HG03521 (cell line): ENCODE measurements around the gene LRRC74B.
"Not testable (repeated sequence)": the region's sequence is repeated elsewhere in the genome, so short reads cannot be mapped to it uniquely, and the experiment has no call there.

Experiments
- ATAC-seq: cut with Tn5 transposase; IDR thresholded peaks from one replicate; pipeline ENCODE4 v1.9.1; 2021; ENCODE audit warnings: mild to moderate bottlenecking, moderate library complexity; ENCODE audit not compliant: unreplicated experiment

The LRRC74B gene

DNA sequence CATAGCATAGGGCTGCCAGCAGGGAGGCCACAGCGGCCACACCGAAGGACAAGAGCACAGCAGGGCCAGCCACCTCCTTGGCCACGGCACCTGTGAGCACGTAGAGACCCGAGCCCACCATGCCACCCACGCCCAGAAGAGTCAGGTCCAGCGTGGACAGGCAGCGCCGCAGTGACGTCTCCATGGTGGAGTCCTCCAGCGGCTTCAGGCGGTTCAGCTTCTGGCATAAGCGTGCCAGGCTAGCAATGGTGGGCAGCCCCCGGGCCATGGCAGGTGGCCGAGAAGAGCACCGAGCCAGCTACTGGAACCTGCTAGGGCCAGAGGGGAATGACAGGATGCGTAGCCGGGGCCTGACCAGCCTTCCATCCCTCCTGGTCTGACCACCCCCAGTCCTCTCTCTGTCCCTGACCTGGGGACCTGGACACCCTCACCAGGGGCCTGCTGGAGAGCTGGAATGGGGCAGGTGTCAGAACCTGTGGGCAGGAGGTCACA, 14.2 kb upstream of the LRRC74B start:
- no peak for ATAC-seq

DNA sequence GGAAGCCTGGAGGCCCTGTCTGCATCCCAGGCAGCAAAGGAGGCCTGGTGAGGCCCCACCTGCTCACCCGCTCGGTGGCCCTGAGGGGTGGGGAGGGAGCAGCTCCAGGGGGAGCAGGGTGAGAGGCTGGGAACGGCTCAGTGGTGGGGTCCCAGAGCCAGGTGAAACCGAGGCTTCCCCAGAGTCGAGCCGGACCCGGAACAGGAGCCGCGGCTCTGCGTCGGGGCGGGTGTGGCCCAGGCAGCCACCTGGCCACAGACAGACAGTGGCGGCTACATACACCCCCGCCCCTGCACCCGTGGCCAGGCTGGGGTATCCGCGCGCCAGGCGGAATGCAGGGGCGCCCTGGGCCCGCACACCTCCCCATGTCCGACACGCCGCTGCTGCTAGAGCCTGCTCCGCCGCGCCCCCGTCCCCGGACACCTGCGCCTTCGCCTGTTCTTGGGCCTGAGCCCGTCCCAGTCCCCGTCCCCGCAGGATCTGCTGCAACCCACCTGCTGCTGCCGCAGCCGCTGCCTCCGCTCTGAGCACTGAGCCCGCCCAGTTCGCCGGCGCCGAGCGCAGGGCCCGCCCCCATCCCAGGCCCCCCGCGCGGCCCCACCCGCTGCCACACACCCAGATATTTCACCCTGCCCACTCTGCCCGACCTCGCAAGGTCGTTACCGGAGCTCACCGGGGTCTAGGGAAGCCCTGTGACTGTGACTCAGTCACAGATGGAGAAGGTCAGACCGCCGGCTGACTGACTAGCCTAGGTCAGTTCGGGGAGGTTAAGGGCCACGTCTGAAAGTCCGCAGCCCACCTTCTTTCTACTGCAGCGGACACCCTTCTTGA, 13.5 kb upstream of the LRRC74B start, which contains the start of gene SLC7A4:
TSS of gene SLC7A4 (minus strand) at position 525 of the 831 bp plus-strand sequence. CDS start 749 bp downstream, outside the sequence.
- ATAC-seq = no peak

DNA sequence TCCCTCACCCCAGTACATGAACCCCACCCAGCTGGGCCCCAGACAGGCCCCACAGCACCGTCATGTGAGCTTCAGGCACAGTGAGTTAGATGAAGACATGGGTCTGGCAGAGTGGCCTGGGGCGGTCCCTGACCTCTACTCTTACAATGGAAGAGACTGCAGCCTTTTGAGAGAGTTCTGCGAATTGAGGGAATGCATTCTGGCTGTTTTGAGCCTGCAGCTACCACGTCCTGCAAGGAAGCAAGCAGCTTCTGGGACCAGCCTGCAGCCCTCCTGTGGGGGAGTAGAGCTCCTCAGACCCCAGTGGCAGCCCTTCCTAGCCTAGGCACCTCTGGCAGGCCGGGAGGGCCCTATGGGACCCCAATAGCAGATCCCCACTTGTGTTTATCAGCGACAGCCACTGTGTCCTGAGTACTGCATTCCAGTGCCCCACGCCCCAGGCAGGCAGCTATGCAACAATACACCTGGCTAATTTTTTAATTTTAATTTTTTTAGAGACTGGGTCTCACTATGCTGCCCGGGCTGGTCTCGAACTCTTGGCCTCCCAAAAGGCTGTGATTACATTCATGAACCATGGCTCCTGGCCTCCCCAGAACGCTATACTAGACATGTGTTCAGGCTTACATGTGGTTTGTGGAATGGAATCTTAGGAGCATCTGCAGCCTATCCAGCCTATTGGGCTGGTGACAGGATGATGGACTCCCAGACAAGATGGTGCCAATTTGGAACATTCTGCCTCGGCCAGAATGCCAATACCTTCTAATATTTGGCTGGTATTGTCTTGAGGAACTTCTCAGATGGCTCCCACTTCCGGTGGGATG, 12.7 kb upstream of the LRRC74B start:
- ATAC-seq = no peak

DNA sequence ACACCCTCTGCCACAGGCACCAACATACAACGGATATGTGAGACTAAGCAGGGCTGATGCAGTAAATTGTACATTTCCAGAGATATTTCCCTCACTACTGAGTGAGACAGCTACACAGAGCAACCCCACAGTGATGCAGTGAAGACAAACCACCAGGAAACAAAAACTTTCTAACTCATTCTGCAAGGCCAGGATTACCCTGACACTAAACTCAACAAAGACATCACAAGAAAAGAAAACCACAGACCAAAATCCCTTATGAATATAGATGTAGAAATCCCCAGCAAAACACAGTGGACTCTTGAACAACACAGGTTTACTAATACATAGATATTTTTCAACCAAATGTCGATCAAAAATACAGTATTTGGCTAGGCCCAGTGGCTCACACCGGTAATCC, 11.9 kb upstream of the LRRC74B start:
- ATAC-seq = no peak

DNA sequence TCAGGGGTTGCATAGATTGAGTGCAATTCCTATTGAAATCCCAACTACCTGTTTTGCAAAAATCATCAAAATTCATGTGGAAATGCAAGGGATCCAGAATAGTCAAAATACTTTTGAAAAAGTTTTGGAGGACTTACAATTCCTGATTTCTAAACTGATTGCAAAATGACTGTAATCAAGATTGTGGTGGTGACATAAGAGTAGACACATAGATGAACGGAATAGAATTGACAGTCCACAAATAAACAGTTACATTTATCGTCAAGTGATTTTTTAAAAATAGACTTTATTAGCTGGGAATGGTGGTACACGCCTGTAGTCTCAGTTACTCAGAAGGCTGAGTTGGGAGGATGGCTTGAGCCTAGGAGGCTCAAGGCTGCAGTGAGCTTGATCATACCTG, 10.8 kb upstream of the LRRC74B start:
- ATAC-seq = no peak

DNA sequence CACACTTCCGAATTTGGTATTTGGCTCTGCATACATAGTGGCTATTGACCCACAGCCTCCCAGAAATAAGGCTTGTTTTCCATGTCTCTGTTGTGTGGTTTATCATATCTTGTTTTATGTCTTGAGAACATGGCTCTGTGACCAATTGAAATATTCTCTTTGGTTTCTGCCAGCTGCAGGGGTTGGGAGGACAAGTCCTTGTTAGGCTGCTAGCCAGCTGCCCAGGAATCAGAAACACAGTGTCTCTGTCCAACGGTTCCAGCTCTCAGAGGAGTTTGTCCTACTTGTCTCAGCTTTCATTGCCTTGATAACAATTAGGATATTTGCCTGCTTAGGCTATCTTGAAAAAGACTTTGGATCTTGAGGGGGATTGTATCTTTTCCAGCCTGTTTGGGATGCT, 7.3 kb upstream of the LRRC74B start:
- no peak for ATAC-seq

DNA sequence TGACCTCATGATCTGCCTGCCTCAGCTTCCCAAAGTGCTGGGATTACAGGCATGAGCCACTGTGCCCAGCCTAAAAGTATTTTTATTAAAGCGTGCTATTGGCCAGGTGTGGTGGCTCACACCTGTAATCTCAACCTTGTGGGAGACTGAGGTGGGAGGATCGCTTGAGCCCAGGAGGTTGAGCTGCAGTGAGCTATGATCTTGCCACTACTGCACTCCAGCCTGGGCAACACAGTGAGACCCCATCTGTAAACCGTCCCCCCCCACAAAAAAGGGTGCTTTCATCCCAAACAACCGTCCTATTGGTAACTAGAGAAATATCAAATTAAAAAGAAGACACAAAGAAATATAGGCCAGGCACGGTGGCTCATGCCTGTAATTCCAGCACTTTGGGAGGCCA, 6.6 kb upstream of the LRRC74B start:
- not testable (repeated sequence) for ATAC-seq

DNA sequence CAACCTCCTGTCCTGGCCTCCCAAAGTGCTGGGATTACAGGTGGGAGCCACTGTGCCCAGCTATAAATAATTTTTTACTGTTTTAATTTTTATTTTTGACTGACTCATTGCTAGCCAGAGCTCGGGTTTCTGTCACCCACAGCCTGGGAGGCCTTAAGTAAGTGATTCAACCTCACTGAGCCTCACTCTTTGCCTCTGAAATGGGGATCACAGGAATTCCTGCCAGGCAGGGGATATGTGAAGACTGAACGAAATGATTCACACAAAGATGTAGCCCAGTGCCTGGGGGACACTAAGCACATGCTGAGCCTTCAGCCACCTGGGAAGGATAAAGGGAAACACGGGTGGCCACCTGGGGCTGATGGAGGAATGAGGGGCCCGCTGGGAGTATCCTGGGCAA, 3.8 kb upstream of the LRRC74B start:
- no peak for ATAC-seq

DNA sequence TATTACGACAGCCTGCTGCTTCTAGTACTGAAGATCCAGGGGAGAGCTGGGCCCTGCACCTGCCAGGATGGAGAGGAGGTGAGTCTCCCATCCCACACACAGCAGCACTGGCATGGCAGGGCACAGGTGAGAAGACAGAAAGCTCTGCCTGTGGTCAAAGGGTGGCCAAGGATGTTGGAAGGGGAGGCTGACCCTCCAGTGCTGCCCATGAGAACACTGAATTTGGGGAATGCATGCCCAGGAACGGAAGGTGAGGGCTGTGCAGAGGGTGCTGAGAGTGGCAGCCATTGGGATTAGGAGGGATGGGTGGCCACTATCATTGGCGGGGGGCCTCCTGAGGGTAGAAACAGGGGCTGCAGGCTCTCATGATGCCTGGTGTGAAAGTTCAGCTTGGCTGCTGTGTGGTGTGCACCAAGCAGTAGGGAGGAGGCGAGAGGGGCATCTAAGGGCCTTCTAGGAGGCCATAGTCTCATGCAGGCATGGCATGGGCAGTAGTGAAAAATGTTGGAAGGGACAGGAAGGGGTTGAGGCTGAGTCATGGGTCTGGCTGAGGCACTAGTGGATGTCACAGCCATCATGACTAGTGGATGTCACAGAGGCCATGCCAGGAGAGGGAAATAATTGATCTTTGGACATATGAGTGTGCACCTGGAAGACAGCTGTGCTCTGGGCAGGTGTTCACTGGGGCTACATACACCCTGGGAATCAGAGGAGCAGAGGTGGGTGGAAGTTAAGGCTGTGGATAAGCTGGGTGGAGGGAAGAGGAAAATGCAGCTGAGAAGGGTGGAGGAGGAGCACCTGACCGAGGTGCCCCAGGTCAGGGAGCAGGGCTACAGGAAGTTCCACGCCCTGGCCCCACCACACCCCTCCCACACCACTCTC, 2.5 kb upstream of the LRRC74B start:
- no peak for ATAC-seq

DNA sequence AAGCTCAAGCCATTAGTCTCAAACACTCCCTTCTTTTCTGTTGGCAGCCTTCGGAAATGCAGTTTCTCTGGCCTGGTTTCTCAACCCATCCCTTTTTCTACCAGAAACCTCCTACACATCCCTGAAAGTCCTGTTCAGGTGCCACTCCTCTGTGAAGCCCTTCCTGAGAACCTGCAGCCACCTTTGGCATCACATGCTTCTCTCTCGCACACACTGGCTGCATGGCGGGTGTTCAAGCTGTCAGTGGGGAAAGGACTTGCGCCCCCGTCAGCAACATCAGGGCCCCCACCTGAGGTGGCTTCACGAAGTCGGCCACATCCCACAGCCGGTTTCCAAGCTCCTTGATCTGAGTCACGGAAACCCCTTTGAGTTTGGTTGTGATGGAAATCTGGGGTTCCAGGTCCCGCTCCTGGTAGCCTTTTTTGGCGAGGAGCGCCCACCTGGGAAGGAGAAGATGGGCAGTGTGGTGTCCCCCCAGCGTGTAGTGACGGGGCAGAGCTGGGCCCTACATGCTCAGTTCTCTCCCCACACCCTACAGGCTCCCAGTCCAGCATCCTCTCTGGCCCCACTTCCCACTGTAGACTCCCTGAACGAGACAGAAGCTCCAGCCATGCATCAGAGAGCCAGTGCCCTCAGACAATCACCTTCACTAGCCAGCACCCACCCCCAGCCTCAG, 1.7 kb upstream of the LRRC74B start:
- no peak for ATAC-seq

DNA sequence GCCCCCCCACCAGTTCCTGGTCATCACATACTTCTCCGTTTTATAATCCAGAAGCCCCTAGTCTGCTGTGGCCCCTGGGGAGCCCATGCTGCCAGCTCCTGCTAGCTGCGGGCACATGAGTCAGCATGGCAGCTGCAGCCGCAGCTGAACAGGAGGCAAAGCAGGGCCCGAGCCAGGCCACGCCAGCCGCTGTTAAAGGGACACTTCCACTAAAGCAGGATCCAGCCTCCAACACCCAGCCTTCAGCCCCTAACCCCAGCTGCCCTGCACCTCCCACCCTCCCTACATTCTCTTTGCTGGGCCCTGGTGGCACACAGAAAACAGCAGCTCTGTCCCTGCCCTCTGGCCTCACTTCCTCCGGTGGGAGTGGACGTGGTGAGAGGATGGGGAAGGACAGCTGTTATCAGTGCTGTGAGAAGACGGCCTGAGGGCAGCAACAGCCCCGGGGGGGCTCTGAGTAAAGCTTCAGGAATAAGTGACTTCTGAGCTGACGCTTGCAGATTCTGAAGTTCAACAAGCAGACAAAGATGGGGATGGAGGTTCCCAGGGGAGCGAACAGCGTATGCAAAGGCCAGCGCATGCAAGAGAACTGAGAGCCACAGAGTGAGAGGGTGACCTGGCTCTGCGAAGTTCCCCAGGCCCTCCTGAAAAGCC, 688 bp upstream of the LRRC74B start:
- no peak for ATAC-seq

DNA sequence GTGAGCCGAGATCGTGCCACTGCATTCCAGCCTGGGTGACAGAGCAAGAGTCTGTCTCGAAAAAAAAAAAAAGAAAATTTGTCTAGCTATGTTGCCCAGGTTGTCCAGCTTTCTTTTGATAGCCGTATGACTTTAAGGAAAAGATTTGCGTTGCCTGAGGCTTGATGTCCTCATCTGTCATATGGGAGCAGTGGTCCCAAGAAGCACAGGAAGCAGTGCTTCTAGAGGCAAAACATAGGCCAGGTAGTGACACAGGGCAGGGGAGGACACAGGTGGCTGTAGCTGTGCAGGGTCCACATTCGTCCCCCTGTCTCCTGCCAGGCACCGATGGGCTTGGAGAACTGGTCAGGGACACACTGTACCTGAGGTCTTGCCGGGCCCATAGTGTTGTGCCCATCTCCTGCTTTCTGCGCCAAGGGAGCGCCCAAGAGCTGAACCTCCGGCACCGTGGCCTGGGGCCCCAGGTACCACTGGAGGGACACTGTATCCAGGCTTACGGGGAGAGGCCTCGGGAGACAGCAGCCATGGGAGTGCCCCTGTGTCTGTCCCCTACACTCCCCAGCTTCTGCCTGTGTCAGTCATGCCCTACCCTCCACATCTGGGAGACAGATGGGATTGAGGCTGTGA, 1.4 kb downstream of the LRRC74B start:
- ATAC-seq = no peak

DNA sequence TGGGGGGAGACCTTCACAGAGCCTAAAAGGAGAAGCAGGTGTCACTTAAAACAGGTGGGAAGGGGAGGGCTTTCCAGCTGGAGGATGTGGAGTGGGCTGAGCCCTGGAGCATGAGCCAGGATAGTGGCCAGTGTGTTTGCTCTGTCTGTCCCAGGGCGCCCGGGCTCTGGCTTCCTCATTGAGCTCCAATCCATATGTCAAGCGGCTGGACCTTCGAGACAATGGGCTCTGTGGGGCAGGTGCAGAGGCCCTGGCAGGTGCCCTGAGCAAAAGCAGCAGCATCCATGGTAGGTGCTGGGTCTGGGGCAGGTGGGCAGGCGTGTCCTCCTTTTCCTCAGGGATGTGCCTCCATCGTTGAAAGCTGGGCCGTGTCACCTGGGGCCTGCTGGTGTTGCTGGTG, 2.0 kb downstream of the LRRC74B start:
- no peak for ATAC-seq

DNA sequence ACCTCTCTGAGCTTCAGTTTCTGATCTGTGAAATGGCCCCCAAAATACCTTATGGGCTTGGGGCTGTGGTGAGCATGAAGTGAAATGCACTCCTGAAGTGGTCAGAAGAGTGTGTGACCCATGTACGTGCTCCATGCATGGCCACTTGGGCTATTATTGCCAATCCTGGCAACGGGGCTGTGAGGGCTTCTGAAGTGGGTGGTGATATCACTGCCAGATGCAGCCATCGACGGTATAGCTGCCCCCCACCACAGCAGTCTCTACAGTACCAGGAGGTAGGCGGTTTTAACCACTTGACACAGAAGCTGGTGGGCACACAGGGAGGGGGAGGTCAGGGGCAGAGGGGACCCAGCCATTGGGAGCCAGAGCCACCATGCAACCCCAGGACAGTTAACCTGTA, 2.7 kb downstream of the LRRC74B start:
- ATAC-seq = not testable (repeated sequence)

DNA sequence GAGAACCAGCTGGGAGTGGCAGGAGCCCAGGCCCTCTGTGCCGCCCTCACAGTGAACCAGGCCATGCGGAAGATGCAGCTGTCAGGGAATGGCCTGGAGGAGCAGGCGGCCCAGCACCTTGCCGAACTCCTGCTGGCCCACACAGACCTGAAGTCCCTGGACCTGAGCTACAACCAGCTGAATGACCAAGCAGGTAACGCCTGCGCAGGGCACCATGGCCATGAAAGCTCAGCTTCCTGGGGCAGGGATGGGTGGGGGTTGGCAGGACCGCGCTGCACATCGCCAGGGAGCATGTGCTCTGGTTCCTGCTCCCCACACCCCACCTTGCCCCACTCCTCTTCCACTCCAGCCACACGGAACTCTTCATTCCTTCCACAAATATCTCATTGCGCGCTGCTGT, 3.2 kb downstream of the LRRC74B start:
- ATAC-seq = not testable (repeated sequence)

DNA sequence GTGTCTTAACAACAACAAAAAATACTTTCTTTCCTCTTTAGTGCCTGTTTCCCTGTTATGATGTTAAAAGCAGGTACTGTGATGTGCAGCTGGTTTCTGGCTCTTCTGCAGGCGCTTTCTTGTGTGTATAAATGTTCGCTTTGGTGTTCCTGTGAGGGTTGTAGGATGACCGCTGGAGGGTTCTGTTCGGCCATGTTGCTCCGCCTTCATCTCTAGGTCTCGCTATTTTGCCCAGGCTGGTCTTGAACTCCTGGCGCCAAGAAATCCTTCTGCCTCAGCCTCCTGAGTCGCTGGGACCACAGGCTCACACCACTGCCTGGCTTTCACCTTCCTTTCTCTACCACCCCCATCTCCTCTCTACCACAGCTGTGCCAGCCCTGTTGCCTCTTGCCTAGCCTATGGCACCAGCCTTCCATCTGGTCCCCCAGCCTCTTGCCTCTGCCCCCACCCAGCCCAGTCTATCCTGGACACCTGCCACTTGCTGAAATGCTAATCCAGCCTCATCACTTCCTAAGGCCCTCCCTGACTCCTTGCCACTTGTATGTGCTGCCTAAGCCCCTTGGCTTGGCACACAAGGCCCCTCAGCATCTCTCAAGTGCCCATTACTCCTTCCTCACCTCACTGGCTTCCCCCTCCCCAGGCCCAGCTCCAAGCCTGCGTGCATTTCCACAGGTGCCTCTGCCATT, 5.5 kb downstream of the LRRC74B start:
- ATAC-seq = no peak

DNA sequence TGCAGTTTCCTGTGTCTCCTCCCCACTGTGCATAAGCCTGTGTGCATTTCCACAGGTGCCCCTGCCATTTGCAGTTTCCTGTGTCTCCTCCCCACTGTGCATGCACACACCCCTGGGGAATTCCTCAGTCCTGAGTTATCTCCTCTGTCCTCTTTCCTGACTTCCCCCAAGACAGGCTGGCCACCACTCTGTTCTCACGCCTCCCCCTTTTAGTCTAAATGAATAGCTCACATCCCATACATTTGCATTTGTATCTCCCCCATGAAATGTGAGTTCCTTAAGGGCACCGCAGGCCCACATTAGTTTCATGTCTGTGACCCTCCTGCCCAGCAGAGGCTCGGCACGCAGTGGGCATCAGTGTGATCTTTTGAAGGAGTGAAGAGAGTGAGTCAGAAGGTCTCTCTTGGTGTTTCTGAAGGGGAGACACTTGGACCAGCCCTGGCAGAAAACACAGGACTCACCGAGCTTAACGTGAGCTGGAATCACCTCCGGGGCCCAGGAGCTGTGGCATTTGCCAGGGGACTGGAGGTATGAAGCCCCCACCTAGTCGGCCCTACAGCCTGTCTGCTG, 6.2 kb downstream of the LRRC74B start:
- no peak for ATAC-seq

DNA sequence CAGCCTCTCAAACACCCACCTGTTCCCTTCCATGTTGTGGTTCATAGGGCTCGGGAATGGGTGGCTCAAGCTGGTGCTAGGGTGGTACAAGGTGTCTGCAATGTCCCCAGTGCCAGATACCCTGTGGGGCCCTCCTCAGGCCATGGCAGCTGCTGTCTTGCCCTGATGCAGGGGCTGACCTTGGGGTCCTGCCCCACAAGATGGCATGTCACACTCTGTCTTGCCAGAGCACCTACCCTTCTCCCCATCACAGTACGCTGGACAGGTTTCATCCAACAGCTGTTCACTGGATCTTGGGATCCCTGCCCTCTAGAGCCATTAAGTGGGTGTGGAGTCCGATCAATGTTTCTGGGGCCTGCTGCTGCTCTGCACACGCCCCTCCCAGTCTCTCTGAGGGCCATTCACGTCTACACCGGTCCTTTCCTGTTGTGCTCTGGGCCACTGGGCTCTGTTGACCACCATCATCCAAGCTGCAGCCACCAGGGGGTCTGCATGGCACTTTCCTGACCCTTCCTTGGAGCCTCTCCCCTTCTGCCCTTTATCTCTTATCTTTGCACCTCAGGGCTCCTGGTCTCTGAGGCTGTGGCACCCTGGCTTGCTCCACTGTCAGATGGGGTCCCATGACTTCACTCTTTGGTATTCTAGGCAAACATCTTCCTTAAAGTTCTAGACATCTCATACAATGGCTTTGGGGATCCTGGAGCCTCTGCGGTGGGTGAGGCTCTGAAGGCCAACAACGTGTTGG, 7.1 kb downstream of the LRRC74B start:
- no peak for ATAC-seq
